Cardiac fibroblast (primary cell): ENCODE results near the gene DCAF5.

ENCODE experiments used
- DNase-seq, 2 donors: peaks; one replicate each; pipeline versions ENCODE4 v3.0.0 to v3.0.0-alpha.2; 2010; ENCODE audit warnings: low read depth in 2 of 2
- H3K4me3 ChIP-seq, 2 donors: replicated peaks in 1 of 2; 1 replicate in 1 of 2; 2 replicates in 1 of 2; pipeline ENCODE4 v1.5.1; 2011; ENCODE audit warnings: low read depth in 2 of 2, low read length in 2 of 2, mild to moderate bottlenecking in 2 of 2, moderate library complexity in 1 of 2
- CTCF ChIP-seq: IDR thresholded peaks from one replicate; pipeline ENCODE4 v1.5.1; 2011; ENCODE audit warnings: low read depth, mild to moderate bottlenecking, low read length, inconsistent platforms

Gene DCAF5

GRCh38 chr14:69043596-69044260 lies 109.2 kb downstream of the DCAF5 start:
- no peak for TF ChIP-seq CTCF
- no peak overlapping the region for H3K4me3 ChIP-seq
- peak; percentile 76 to 82 for DNase-seq

GRCh38 chr14:69042787-69043444 lies 110.0 kb downstream of the DCAF5 start:
- H3K4me3 ChIP-seq: no peak overlapping the region
- peak in 1 of 2 donors; percentile 34 for DNase-seq
- TF ChIP-seq CTCF: no peak

GRCh38 chr14:69042299-69042698 lies 110.6 kb downstream of the DCAF5 start:
- TF ChIP-seq CTCF: no peak
- H3K4me3 ChIP-seq: no peak overlapping the region
- no peak for DNase-seq

- TF ChIP-seq CTCF: no peak
- DNase-seq: no peak
- no peak overlapping the region for H3K4me3 ChIP-seq
Observed at GRCh38 chr14:69041783-69042182, 111.1 kb downstream of the DCAF5 start.

- no peak for DNase-seq
- H3K4me3 ChIP-seq: no peak overlapping the region
Observed at GRCh38 chr14:69040353-69040752, 112.6 kb downstream of the DCAF5 start.

GRCh38 chr14:69039288-69039628 lies 113.7 kb downstream of the DCAF5 start:
- peak; percentile 44 to 75 for DNase-seq
- TF ChIP-seq CTCF: no peak
- H3K4me3 ChIP-seq: no peak overlapping the region

More at GRCh38 chr14:69040353-69040752, 112.6 kb downstream of the DCAF5 start:
- no peak for TF ChIP-seq CTCF
